ENCODE results near the gene HFM1.
"Not testable (repeated sequence)": the region's sequence is repeated elsewhere in the genome, so short reads cannot be mapped to it uniquely, and the experiment has no call there.

The HFM1 gene, protein sequence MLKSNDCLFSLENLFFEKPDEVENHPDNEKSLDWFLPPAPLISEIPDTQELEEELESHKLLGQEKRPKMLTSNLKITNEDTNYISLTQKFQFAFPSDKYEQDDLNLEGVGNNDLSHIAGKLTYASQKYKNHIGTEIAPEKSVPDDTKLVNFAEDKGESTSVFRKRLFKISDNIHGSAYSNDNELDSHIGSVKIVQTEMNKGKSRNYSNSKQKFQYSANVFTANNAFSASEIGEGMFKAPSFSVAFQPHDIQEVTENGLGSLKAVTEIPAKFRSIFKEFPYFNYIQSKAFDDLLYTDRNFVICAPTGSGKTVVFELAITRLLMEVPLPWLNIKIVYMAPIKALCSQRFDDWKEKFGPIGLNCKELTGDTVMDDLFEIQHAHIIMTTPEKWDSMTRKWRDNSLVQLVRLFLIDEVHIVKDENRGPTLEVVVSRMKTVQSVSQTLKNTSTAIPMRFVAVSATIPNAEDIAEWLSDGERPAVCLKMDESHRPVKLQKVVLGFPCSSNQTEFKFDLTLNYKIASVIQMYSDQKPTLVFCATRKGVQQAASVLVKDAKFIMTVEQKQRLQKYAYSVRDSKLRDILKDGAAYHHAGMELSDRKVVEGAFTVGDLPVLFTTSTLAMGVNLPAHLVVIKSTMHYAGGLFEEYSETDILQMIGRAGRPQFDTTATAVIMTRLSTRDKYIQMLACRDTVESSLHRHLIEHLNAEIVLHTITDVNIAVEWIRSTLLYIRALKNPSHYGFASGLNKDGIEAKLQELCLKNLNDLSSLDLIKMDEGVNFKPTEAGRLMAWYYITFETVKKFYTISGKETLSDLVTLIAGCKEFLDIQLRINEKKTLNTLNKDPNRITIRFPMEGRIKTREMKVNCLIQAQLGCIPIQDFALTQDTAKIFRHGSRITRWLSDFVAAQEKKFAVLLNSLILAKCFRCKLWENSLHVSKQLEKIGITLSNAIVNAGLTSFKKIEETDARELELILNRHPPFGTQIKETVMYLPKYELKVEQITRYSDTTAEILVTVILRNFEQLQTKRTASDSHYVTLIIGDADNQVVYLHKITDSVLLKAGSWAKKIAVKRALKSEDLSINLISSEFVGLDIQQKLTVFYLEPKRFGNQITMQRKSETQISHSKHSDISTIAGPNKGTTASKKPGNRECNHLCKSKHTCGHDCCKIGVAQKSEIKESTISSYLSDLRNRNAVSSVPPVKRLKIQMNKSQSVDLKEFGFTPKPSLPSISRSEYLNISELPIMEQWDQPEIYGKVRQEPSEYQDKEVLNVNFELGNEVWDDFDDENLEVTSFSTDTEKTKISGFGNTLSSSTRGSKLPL (N-terminal part only)

DNA sequence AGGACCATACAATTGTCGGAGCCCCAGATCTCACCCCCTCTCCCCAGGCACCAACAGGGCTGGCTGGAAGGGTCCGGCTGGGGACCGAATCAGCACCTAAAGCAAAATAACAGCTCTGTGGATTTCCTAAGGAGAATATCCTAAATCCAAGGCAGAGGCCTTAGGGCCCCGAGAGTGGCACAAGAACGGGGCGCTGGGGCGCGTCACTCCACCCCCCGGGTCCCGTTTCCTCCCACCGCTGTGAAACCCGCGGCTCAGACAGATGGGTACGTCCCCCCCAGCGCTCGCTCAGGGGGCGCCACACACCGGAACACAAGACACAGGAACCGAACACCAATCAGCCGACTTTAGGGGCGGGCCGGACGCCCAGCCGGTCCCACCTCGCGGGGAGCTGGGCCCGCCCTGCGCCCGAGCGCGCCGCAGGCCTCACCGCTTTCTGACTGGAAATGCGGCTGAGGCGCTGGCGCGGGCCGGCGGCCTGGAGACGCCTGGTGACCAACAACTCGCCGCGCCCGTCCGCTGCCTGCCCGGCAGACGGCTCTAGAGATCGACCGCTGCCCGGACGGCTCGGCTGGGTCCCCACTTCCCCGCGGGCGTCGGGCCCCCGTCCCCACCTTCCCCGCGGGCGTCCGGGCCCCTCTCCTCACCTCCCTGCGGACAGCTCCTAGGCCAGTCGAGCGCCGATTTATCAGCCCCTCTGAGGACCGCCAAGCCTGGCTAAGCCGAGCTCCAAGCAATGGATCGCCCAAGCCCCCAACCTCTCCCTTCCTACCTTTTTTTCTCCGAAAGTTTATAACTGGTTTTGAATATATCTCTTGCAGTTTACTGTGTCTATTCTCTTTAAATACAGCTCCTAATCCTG is at the start of gene HFM1:
TSS of gene HFM1 (minus strand) at position 687 of the 862 bp plus-strand sequence. CDS start 3,755 bp downstream, outside the sequence.
- no peak for DNase-seq

DNA sequence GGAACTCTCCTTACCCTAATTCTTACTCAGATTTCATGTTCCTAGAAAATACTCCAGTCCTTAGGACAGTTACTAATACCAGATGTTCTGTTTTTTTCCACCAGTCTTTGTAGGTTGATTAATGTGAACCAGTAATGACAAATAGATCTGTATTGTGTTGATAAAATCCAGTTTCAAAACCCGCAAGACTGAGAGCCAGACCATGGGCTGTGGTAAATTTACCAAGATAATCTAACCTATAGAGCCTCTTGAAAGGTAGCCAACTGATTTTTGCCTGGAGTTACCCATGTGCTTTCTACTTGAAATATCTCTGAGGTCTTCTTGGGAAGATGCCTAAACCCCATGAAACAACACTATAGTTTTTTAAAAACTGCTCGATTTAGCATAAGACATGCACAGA is 49.5 kb upstream of the HFM1 start:
- no peak for DNase-seq

DNA sequence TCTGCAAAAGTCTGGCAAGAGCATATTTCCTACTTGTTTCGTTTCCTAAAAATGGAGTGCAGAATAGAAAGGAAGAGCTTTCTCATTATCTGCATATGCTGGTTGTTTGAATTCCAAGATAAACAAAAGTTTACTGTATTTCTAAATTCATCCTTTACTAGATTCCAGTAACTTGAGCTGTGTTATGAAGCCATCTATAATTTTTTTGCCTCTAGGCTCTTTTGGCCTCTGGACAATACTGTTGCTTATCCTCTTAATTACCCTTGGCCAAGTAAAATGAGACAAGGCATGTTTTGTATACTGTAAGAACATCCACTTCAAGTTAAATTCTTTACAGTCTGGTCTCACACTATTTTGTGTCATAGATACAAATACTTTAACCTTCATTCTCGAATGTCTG is 45.6 kb upstream of the HFM1 start:
- DNase-seq: no peak

DNA sequence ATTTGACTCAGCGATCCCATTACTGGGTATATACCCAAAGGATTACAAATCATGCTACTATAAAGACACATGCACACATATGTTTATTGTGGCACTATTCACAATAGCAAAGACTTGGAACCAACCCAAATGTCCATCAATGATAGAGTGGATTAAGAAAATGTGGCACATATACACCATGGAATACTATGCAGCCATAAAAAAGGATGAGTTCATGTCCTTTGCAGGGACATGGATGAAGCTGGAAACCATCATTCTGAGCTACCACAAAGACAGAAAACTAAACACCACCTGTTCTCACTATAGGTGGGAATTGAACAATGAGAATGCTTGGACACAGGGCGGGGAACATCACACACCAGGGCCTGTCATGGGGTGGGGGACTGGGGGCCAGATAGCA is 43.1 kb upstream of the HFM1 start:
- not testable (repeated sequence) for DNase-seq

DNA sequence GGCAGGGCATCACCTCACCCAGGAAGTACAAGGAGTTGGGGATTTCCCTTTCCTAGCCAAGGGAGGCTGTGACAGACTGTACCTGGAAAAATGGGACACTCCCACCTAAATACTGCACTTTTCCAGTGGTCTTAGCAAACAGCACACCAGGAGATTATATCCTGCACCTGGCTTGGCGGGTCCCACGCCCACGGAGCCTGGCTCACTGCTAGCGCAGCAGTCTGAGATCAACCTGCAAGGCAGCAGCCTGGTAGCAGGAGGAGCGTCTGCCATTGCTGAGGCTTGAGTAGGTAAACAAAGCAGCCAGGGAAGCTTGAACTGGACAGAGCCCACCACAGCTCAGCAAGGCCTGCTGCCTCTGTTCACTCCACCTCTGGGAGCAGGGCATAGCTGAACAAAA is 37.3 kb upstream of the HFM1 start:
- not testable (repeated sequence) for DNase-seq

DNA sequence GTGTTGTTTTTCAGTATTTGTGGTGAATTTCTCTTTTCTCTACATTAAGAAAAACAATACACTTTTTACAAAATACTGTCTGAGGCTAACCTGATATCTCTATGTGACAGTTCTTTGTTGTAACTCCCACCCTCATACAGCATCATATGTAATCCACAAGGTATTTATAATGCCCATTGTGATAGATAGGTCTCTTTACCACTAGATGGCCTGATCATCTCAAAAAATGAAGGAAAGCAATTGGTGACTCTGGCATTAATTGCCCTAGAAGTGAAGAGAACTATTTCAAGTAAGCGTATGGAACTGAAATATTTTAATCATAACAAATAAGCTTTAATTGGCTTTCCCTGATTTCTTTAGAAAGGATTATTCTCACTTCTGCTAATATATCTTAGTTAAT is 36.2 kb upstream of the HFM1 start:
- DNase-seq: peak; percentile 41 to 50

DNA sequence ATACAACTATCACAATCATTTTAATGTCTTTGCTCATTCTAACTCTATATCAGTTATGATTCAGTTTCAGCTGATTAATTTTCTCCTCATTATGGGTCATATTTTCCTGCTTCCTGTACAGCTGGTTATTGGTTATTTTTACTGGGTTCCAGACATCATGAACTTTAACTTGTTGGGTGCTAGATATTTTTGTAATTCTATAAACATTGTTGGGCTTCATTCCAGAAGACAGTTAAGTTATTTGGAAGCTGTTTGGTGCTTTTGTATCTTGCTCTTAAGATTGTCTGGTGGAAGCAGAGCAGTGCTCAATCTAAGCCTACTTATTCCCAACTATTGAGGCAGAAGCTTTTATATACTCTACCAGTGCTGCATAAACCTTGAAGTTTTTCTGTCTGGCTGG is 34.4 kb upstream of the HFM1 start:
- no peak for DNase-seq

DNA sequence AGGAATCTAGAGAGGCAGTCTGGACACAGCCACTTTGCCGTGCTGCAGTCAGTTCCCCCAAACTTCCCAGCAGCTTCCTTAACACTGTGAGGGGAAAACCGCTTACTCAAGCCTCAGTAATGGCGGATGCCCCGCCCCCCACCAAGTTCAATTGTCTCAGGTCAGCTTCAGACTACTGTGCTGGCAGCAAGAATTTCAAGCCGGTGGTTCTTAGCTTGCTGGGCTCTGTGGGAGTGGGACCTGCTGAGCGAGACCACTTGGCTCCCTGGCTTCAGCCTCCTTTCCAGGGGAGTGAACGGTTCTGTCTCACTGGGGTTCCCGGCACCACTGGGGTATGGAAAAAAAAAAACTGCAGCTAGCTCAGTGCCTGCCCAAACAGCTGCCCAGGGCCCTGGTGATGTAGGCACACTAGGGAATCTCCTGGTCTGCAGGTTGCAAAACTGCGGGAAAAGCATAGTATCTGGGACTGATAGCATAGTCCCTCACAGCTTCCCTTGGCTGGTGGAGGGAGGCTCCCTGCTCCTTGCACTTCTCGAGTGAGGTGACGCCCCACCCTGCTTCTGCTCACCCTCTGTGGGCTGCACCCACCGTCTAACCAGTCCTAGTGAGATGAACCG is 23.7 kb upstream of the HFM1 start:
- DNase-seq: no peak

DNA sequence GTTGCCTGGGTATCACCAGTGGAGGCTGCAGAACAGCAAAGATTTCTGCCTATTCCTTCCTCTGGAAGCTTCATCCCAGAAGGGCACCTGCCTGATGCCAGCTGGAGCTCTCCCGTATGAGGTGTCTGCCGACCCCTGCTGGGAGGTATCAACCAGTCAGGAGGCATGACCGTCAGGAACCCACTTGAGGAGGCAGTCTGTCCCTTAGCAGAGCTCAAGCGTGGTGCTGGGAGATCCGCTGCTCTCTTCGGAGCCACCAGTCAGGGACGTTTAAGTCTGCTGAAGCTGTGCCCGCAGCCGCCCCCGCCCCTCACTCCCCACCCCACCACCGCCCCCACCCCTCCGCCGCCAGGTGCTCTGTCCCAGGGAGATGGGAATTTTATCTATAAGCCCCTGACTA is 23.1 kb upstream of the HFM1 start:
- no peak for DNase-seq

DNA sequence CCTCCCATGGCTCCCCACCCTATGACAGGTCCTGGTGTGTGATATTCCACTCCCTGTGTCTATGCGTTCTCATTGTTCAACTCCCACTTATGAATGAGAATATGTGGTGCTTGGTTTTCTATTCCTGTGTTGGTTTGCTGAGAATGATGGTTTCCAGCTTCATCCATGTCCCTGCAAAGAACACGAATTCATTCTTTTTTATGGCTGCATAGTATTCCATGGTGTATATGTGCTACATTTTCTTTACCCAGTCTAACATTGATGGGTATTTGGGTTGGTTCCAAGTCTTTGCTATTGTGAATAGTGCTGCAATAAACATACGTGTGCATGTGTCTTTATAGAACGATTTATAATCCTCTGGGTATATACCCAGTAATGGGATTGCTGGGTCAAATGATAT is 17.9 kb upstream of the HFM1 start:
- not testable (repeated sequence) for DNase-seq

DNA sequence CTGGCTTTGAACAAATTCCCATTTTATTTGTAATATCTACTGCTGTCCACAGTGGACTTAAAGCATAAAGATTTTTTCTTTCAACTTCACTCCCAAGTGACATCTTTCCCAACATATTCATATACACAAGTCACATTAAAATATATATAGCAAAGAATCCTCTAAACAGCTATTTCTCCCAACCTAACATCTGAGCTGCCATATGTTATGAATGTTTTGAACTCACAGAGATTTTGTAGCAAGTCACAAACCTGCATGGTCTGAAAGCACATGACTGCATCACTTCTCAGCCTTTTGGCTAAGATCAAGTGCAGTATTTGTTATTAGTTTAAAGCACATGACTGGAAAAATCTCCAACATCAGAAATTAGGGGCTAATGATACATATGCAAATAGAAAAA is 7.7 kb upstream of the HFM1 start:
- DNase-seq: no peak

DNA sequence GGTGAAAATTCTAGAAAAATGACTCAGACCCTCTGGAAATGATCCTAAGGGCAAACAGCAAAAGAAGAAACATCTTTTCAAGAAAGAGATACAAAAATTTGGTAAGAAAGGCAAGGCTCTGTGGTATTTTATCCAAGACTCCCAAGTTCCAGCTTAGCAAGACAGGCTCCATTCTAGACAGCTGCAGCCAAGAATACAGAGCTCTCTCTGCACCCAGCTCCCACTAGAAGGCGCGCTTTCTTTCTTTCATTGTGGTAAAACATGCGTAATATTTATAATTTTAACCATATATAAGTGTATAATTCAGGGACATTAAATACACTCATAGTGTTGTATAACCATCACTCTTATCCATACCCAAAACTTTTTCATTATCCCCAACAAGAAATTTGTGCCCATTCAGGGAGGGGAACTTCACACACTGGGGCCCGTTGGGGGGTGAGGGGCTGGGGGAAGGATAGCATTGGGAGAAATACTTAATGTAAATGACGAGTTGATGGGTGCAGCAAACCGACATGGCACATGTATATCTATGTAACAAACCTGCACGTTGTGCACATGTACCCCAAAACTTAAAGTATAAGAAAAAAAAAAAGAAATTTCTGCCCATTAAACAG is 2.2 kb upstream of the HFM1 start:
- DNase-seq: no peak

DNA sequence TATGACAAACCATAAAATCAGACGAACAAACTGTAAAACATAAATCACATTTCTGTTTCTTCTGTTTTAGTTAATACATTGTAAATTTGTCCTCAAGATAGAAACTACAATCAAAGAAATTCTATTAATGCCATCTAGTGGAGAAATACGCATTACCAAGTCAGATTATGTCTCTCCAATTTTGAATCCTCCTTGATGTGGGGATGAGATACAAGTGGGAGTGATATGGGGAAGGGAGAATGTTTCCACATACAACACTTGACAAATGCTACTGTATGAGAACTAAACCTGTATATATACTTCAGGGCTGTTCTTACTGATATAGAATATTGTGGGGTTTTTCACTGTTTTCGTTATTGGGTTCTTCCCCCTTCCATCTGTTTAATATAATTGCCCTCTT is 2.6 kb downstream of the HFM1 start:
- DNase-seq: peak; percentile 2 to 33

DNA sequence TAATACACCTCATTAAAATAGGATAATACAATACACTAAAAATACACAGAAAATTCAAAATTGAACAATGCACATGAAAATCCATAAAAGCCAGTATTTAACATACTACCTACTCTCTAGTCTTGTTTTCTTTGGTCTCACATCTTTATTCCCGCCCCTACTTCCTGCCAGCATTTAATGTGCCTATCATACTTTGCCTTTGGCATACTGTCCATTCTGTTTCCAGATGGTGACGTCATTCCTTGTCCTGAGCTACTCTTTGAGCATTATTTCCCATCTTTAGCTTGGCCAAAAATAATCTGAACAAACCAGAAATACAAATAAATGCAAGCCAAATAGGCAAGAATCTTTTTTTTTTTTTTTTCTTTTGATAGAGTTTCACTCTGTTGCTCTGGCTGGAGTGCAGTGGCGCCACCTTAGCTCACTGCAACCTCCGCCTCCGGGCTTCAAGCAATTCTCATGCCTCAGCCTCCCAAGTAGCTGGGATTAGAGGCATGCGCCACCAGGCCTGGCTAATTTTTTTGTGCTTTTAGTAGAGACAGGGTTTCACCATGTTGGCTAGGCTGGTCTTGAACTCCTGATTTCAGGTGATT is 4.4 kb downstream of the HFM1 start:
- DNase-seq: no peak

DNA sequence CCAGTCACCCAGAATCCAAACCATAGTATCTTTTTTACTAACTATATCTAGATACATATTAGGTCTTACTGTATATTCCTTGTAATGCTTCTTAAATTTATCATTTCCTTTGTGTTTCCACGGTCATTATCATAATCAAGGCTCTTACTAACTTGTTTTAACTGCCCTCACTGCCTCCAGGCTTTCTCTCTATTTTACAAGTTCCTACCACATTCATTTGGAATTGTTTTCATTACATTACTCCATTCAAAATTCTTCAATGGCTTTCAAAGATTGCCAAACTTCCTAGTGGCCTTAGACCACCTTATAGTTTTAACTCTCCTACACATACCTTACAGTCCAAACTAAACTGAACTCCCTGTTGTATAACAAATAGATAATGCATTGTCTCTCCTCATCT is 6.3 kb downstream of the HFM1 start:
- DNase-seq: no peak

DNA sequence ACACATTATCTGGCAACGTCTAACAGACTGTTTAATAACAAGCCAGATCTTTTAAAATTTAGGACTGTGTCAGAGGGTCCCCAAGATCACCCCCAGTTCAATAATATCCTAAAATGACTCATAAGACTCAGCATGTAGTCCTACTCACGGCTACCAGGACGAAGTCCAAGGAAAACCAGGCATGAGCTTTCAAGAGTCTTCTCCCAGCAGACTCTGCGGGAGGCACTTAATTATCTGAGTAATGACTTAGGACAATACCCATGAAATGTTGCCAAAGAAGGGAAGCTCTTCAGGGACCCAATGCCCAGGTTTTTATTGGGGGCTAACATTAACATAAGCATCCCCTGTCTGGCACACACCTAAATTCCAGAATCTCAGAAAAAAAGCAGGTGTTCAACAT is 7.0 kb downstream of the HFM1 start:
- DNase-seq: no peak

DNA sequence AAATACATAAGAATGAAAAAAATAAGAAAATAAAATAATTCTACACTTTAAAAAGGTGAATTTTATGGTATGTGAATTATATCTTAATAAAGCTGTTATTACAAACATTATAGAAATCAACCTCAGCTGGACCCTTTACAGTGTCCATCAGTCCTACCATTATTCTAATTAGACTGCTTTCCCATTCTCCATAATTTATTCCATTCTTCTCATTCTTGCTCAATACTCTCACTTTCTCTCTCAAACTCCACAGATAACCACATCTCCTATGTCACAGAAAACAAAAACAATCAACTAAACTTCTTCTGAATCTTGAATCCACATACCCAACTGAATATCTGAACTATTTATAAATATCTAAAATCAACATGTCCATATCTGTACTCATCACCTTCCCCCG is 11.6 kb downstream of the HFM1 start:
- no peak for DNase-seq

DNA sequence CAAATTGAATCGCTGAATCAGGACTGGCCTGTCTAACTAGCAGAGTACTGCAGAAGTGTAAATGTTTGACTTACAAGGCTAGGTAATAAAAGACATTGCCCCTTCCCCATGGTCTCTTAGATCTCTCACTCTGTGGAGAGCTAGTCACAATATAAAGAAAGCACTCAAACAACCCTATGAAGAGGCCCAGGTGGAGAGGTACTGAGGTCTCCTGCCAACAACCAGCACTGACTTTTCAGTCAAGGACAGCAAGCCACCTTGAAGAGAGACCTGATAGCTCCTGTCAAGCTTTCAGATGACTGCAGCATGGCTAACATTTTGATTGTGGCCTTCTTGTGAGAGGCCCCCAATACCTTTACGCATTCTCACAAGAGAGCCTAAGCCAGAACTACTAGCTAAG is 18.5 kb downstream of the HFM1 start:
- no peak for DNase-seq

DNA sequence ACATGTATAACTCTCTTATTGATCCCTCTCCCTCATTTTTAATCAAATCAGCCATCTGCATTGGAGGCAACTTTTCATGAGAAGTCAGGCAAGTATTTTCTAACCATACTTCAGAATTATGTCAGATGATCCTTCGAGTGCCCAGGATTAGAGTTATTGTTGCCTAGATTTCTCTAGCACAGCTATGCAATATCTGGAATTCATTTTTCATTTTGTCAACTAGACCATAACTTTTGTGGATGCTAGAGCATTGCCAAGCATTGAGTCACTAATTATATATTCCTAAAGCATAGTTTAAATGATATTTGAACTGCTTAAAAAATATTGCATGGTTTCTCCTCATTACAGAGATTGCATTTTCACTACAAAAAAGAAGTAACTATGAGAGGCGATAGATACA is 21.2 kb downstream of the HFM1 start:
- DNase-seq: no peak

DNA sequence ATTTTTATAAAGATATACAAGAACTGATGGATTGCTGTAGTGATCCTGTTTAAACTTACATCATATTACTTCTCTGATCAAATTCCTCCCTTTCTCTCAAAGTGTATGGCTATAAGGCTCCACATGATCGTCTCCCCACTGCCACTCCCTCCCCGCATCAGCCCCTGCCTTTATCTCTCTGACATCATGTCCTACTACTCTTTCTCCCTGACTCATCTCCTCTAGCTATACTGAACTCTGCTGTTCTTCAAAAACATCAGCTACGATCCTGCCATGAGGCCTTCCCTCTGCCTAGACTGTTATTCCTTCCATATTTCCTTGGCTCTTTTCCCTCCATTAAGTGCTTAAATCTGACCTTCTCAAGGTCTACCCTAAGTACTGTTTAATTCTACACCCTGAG is 22.8 kb downstream of the HFM1 start:
- no peak for DNase-seq

DNA sequence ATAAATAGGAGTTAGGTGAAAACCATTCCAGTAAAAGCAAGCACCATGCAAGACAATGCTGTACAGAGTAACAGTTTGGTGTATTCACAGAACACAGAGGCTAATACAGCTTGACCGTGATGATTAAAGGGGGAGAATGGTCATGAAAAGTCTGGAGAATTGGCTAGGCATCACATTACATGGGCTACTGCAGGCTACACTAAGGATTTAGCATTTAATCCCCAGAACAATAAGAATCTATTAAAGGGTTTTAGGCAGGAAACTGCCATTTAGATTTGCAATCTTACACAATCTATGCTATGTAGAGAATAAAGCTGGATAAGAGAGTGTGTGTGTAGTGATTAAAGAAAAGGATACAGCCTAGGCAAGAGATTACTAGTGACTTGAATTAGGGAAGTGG is 30.6 kb downstream of the HFM1 start:
- no peak for DNase-seq
